BLaER1 treated with 17β-estradiol and CSF1 and Interleukin-3, amounts not matched to agents 10 nM and 100 nM (cell line): Measurements from ENCODE around the gene ZNF469.

Experiments used
- H3K27ac ChIP-seq, 11 experiments: shearing (Covaris generic); formaldehyde crosslinking; 2 replicates each; pipeline ENCODE4 v1.8.1; 2022
- H3K27me3 ChIP-seq, 11 experiments: shearing (Covaris generic); formaldehyde crosslinking; 2 replicates each; pipeline ENCODE4 v1.8.1; 2022
- H3K36me3 ChIP-seq, 11 experiments: shearing (Covaris generic); formaldehyde crosslinking; 2 replicates each; pipeline ENCODE4 v1.8.1; 2022
- H3K4me1 ChIP-seq, 10 experiments: shearing (Covaris generic); formaldehyde crosslinking; 2 replicates each; pipeline ENCODE4 v1.8.1; 2022
- H3K4me2 ChIP-seq, 11 experiments: shearing (Covaris generic); formaldehyde crosslinking; 2 replicates each; pipeline ENCODE4 v1.8.1; 2022
- H3K4me3 ChIP-seq, 10 experiments: shearing (Covaris generic); formaldehyde crosslinking; 2 replicates each; pipeline ENCODE4 v1.8.1; 2022
- H3K9ac ChIP-seq, 11 experiments: shearing (Covaris generic); formaldehyde crosslinking; 2 replicates each; pipeline ENCODE4 v1.8.1; 2022
- H3K9me3 ChIP-seq, 11 experiments: shearing (Covaris generic); formaldehyde crosslinking; replicated peaks in 1 of 11; 2 replicates each; pipeline ENCODE4 v1.8.1; 2022
- H4K20me1 ChIP-seq, 11 experiments: shearing (Covaris generic); formaldehyde crosslinking; 2 replicates each; pipeline ENCODE4 v1.8.1; 2022
- Cebpa-rat ChIP-seq, 11 experiments: shearing (Covaris generic); IDR thresholded peaks; 2 replicates each; pipeline ENCODE4 v1.8.1; 2022

Gene ZNF469

DNA sequence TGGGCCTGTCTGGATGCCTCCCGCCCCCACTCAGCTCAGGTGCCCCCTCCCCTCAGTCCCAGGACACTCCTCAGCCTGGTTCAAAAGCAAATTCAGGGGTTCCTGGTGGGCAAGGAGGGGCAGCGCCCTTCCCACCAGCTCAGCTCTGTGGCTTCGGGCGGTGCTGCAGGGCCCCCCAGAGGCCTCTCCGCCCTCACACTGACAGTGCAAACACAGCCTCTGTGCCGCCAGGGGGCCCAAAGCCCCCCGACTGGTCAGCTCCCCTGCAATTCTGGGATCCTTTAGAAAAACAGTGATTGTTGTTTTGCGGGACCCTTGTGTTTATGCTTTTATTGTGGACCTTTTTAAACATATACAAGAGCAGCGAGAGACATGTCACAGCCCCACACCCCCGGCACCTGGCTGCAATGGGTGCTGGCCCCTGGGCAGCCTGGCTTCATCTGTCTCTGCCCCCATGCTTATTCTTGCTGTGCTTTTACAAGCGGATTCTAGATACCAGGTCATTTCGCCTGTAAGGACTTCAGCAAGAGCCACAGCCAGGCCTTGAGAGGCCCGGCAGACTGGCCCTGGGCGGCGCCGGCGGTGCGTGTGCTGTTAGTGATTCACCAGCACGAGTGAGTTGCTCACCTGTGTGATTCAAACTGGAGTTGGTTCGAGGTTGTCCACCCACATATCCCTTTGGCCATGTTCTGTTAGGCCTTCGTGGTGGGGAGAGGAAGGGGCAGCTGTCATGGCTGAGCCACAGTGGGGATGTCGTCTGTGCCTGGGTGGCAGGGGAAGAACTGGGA is 21.2 kb downstream of the ZNF469 start:
- TF ChIP-seq Cebpa-rat (IDR thresholded peaks at IDR 0.05): no peak
- Histone ChIP-seq H3K4me2 (peak overlapping the region in 9 of 11 experiments; percentile 53 to 89 (median 76); a peak in 17 of 22 replicates), H3K9ac (peak overlapping the region in 3 of 11 experiments; percentile 9 to 50 (median 41); a peak in 6 of 22 replicates), H3K36me3 (no peaks in the 10 kb centered on the region), H3K4me3 (no peak overlapping the region), H3K27ac (no peak overlapping the region), H3K4me1 (peaks cover 24 to 72% (median 60%) of the 10 kb centered on the region in 10 experiments), H3K27me3 (peaks cover 0 to 7% (median 1%) of the 10 kb centered on the region in 11 experiments; a peak in 6 of 22 replicates), H4K20me1 (no peaks in the 10 kb centered on the region; a peak in 1 of 22 replicates), H3K9me3 (no peaks in the 10 kb centered on the region)

DNA sequence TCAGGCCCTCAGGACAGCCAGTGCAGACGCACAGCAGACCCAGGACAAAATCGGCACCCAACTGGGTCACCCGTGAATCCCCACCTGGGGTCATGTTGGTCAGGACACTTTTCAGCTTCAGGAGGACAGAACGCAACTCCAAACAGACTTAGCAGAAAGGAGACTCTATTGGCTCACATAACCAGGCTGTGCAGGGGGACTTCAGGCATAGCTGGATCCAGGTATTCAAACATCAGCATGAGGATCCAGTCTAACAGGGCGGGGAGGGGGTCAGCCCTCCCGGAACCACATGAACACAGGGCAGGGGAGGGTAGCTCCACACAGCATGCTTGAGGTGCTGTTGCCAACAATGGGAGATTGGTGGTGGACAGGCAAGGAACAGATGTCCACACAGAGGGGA is 22.0 kb downstream of the ZNF469 start:
- TF ChIP-seq Cebpa-rat (IDR thresholded peaks at IDR 0.05): no peak
- Histone ChIP-seq H3K9ac (peak overlapping the region in 3 of 11 experiments; percentile 9 to 50 (median 41); a peak in 2 of 22 replicates), H3K4me2 (peak overlapping the region in 9 of 11 experiments; percentile 53 to 89 (median 76); a peak in 18 of 22 replicates), H3K27me3 (no peaks in the 10 kb centered on the region), H3K9me3 (no peaks in the 10 kb centered on the region), H3K27ac (no peak overlapping the region), H3K4me1 (peaks cover 25 to 66% (median 58%) of the 10 kb centered on the region in 10 experiments), H3K4me3 (no peak overlapping the region), H4K20me1 (no peaks in the 10 kb centered on the region; a peak in 1 of 22 replicates), H3K36me3 (no peaks in the 10 kb centered on the region)

DNA sequence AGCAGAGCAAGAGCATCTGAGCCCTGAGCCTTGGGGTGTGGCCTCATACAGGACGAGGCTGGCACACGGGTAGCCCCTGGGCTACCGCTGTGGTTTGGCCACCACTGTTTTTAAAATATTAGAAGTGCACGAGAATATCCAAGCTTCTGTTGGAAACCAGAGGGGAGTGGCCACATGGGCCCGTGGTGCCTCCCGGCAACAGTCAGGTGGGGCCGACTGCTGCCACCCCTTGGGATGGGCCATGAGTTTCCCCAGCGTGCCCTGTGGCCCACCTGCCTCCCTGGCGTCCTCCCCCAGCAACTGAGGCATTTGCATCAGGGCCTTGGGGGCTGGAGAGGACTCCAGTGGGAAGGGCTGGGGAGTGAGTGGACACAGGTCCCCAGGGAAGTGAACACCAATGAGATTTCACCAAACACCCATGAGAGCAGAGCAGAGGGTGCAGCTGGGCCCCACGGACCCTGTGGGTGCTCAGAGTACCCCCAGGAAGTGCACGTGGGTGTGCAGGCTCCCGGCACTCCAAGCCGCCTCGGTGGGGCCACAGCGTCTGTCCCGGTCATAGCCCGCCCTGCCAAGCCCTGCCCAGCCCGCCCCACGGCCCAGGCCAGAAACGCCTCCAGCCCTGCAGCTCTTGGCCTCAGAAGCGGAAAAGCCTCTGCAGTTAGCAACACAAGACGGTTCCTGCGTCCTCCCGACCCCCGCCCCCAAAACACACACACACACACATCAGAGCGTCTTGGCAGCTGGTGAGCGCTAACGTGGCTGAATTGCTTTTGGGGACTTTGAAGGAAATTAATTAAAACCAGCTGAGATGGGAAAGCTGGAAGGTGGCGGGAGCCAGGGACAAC is 22.7 kb downstream of the ZNF469 start:
- Histone ChIP-seq H4K20me1 (no peaks in the 10 kb centered on the region; a peak in 1 of 22 replicates), H3K9ac (peak overlapping the region in 1 of 11 experiments; percentile 37; a peak in 1 of 22 replicates), H3K27me3 (no peaks in the 10 kb centered on the region), H3K36me3 (no peaks in the 10 kb centered on the region), H3K4me3 (no peak overlapping the region), H3K27ac (no peak overlapping the region), H3K4me1 (peaks cover 25 to 65% (median 58%) of the 10 kb centered on the region in 10 experiments), H3K9me3 (no peaks in the 10 kb centered on the region), H3K4me2 (peak overlapping the region; percentile 7 to 89 (median 71); a peak in 18 of 22 replicates)
- no peak for TF ChIP-seq Cebpa-rat (IDR thresholded peaks at IDR 0.05)

DNA sequence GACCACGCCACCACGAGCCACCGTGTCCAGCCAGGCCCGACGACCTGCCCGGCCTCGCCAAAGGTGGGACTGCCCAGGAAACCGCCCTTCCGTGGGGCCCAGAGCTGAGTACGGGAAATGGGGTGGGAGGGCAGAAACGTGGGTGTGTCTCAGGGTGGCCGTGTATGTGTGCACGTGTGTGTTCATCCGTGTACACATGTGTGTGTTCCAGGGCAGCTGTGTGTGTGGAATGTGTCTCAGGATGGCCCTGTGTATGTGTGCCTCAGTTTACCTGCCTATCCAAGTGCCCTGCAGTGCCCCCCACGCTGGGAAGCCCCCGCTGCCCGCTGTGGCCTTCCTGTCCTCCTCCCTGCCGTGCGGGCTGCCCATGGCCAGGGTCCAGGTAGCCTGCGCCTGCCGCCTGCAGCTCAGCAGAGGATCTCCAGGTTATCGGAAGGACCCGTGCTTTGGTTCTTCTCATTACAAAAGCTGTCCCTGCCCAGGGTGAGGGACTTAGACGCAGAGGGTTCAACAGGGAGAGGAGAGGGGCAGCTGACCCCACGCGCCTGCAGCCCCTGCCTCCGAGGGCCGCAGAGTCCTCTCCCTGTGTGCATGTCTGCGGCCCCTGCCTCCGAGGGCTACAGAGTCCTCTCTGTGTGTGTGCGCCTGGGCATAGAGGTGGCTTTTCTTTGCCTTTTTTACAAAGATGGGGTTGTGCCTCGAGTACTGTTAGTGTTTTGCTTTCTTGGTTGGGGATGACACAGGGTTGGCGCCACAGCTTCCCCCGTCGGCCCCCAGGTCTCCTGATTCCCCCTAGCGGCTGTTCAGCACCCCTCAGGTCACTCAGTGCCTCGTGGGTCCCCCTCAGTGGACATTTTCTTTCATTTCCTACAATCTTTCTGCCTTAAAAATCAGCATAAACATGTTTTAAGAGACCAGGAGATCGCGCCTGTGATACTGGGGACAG is 23.6 kb downstream of the ZNF469 start:
- peak overlapping the region in 10 of 11 experiments; percentile 68 to 89 (median 80); a peak in 19 of 22 replicates for H3K4me2 ChIP-seq
- no peak for TF ChIP-seq Cebpa-rat (IDR thresholded peaks at IDR 0.05)

DNA sequence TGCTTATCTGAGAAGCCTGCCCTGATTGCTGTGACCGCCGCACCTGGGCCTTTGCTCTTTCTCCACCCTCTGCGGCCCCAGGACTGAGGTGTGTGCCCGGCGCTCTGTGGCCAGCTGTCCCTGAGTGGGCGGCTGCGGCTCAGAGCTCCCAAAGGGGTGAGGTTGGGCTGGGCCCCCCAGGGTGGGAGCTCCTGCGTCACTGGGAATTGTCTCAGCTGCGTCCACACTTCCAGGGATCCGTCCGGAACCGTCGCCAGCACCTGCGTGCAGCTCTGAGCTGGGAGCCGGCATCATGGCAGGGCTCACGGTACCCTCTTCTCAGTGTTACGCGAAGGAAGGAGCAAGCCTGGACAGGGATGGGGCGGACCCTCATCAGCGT is 24.3 kb downstream of the ZNF469 start:
- H3K4me3 ChIP-seq: no peak overlapping the region
- H3K9ac ChIP-seq: 0 out of 22 replicates have a peak overlapping the region, but pooled peaks of 1 of the 11 experiments have one; percentile 18
- no peaks in the 10 kb centered on the region for H3K36me3 ChIP-seq
- no peak for TF ChIP-seq Cebpa-rat (IDR thresholded peaks at IDR 0.05)
- no peaks in the 10 kb centered on the region for H3K9me3 ChIP-seq
- H4K20me1 ChIP-seq: no peaks in the 10 kb centered on the region; a peak in 1 of 22 replicates
- no peaks in the 10 kb centered on the region for H3K27me3 ChIP-seq
- peak overlapping the region; percentile 68 to 89 (median 78); a peak in 21 of 22 replicates for H3K4me2 ChIP-seq
- H3K27ac ChIP-seq: peak overlapping the region in 7 of 11 experiments; percentile 17 to 69 (median 68); a peak in 7 of 22 replicates
- H3K4me1 ChIP-seq: peaks cover 25 to 65% (median 58%) of the 10 kb centered on the region in 10 experiments

More for the DNA sequence above, 23.6 kb downstream of the ZNF469 start:
- Histone ChIP-seq H3K4me3 (no peak overlapping the region), H3K9me3 (no peaks in the 10 kb centered on the region), H3K4me1 (peaks cover 25 to 65% (median 58%) of the 10 kb centered on the region in 10 experiments), H4K20me1 (no peaks in the 10 kb centered on the region; a peak in 1 of 22 replicates), H3K27ac (peak overlapping the region in 6 of 11 experiments; percentile 17 to 69 (median 68); a peak in 7 of 22 replicates), H3K36me3 (no peaks in the 10 kb centered on the region), H3K27me3 (no peaks in the 10 kb centered on the region), H3K9ac (no peak overlapping the region)

DNA sequence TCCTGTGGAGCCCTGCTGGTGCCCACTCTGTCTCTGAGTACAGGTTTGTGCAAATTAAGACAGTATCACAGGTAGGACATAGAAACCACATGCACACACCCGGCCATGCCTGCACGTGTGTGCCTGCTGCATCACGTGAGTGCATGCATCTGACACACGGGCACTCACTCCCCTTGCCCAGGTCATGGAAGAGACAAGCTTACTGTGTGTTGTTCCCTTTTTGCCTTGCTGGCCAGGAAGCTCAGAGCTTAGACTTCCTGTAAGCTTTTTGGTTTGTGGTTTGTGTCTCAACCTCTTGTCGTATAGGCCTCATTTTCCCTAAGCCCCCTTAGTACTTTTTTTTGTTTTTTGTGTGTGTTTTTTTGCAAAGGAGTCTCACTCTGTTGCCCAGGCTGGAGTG is 25.0 kb downstream of the ZNF469 start:
- Histone ChIP-seq H3K4me2 (peak overlapping the region; percentile 68 to 89 (median 78)), H4K20me1 (no peaks in the 10 kb centered on the region; a peak in 1 of 22 replicates), H3K9ac (peak overlapping the region in 6 of 11 experiments; percentile 15 to 52 (median 47); a peak in 7 of 22 replicates), H3K9me3 (no peaks in the 10 kb centered on the region), H3K27ac (peak overlapping the region in 9 of 11 experiments; percentile 30 to 76 (median 69); a peak in 17 of 22 replicates), H3K4me1 (peaks cover 25 to 65% (median 58%) of the 10 kb centered on the region in 10 experiments), H3K27me3 (no peaks in the 10 kb centered on the region), H3K4me3 (no peak overlapping the region), H3K36me3 (no peaks in the 10 kb centered on the region)
- no peak for TF ChIP-seq Cebpa-rat (IDR thresholded peaks at IDR 0.05)

GRCh38 chr16:88408561-88409142 is 25.9 kb downstream of the ZNF469 start:
- H3K27ac ChIP-seq: peak overlapping the region in 9 of 11 experiments; percentile 30 to 76 (median 69); a peak in 16 of 22 replicates
- peaks cover 25 to 57% (median 51%) of the 10 kb centered on the region in 10 experiments for H3K4me1 ChIP-seq
- H3K36me3 ChIP-seq: no peaks in the 10 kb centered on the region
- no peak overlapping the region for H3K4me3 ChIP-seq
- peak overlapping the region; percentile 68 to 89 (median 78); a peak in 21 of 22 replicates for H3K4me2 ChIP-seq
- TF ChIP-seq Cebpa-rat (IDR thresholded peaks at IDR 0.05): no peak
- H3K9ac ChIP-seq: peak overlapping the region in 4 of 11 experiments; percentile 37 to 52 (median 47); a peak in 4 of 22 replicates
- no peaks in the 10 kb centered on the region for H3K27me3 ChIP-seq
- H4K20me1 ChIP-seq: peaks cover 0 to 3% (median 0%) of the 10 kb centered on the region in 11 experiments; a peak in 1 of 22 replicates
- no peaks in the 10 kb centered on the region for H3K9me3 ChIP-seq
